Measurements from ENCODE around the gene AGBL1. TPM values are rescaled to one million over a fixed set of nuclear protein-coding genes. Genes with fewer than 3 reads are reported as not detected.

AGBL1 gene
- total RNA-seq, 1 experiment from 2014 or later: not detected

GRCh38 chr15:86571873-86572272 lies 492.2 kb downstream of the AGBL1 start:
- no peak for DNase-seq
- no peak overlapping the region for H3K4me2 ChIP-seq (ENCODE audit: insufficient read depth, insufficient read length, low read length)
- no peak overlapping the region for H2BK120ac ChIP-seq (ENCODE audit: low read depth, low read length, poor library complexity, severe bottlenecking)
- no peaks in the 10 kb centered on the region for H3K23me2 ChIP-seq (ENCODE audit: insufficient read length, low read depth, low read length, poor library complexity, severe bottlenecking)
- no peak overlapping the region for H3K18ac ChIP-seq (ENCODE audit: insufficient read length, low read depth, low read length)
- peaks cover 5% of the 10 kb centered on the region for H3K4me1 ChIP-seq (ENCODE audit: insufficient read depth, low read length)
- no peak overlapping the region for H3K23ac ChIP-seq (ENCODE audit: insufficient read length, low read depth, low read length)
- Mint-ChIP-seq H3K36me3 (ENCODE audit: insufficient read depth in 1 of 3, low read depth in 3 of 3) (peaks cover 3 to 9% (median 3%) of the 10 kb centered on the region in 3 experiments; a peak in 6 of 7 replicates), H3K9me3 (peaks cover 7 to 12% of the 10 kb centered on the region in 2 experiments; a peak in 4 of 5 replicates), H3K4me3 (no peak overlapping the region), H3K4me1 (peaks cover 16 to 21% of the 10 kb centered on the region in 2 experiments), H3K27ac (no peak overlapping the region), H3K27me3 (ENCODE audit: low read depth) (no peaks in the 10 kb centered on the region)
- no peak overlapping the region for H3K9ac ChIP-seq (ENCODE audit: extremely low read depth, insufficient read length, low read length)
- H3K56ac ChIP-seq (ENCODE audit: insufficient read length, low read depth, low read length): no peak overlapping the region
- no peak overlapping the region for H4K91ac ChIP-seq (ENCODE audit: insufficient read length, low read depth, low read length)
- no peak overlapping the region for H3T11ph ChIP-seq (ENCODE audit: low read length)
- no peak for TF ChIP-seq CTCF (conservative IDR thresholded peaks at IDR 0.05)
- H4K5ac ChIP-seq (ENCODE audit: insufficient read length, low read depth, low read length): no peak overlapping the region
- H3K79me1 ChIP-seq (ENCODE audit: insufficient read depth, low read depth, low read length, poor library complexity, severe bottlenecking): no peaks in the 10 kb centered on the region
- no peak overlapping the region for H4K8ac ChIP-seq (replicated peaks; ENCODE audit: insufficient read length, low read depth, low read length)
- no peaks in the 10 kb centered on the region for H3K9me3 ChIP-seq (ENCODE audit: control insufficient read depth, low read depth, low read length)
- no peak overlapping the region for H3K4ac ChIP-seq (ENCODE audit: low read depth, low read length)
- no peak overlapping the region for H2AFZ ChIP-seq (ENCODE audit: low read length)
- no peak overlapping the region for H2AK5ac ChIP-seq (ENCODE audit: insufficient read length, low read length)
- no CpG with 5 or more reads among the region's 11 CpGs for WGBS (ENCODE audit: extremely low coverage, insufficient read length, low lambda C conversion rate)
- no peak overlapping the region; the same call in 1 of the 2 replicates for H3K14ac ChIP-seq (ENCODE audit: insufficient read depth, low read length)
- H2BK20ac ChIP-seq (ENCODE audit: low read depth, low read length, poor library complexity, severe bottlenecking): no peak overlapping the region
- no peak overlapping the region for H2BK12ac ChIP-seq (ENCODE audit: insufficient read length, low read depth, low read length)
- no peaks in the 10 kb centered on the region for H3K27me3 ChIP-seq (ENCODE audit: insufficient read depth, low read length)
- H4K20me1 ChIP-seq (ENCODE audit: control insufficient read depth, insufficient read depth, insufficient read length): no peaks in the 10 kb centered on the region
- H3K27ac ChIP-seq (ENCODE audit: insufficient read length, low read depth, low read length): no peak overlapping the region
- no peaks in the 10 kb centered on the region for H3K79me2 ChIP-seq (ENCODE audit: insufficient read depth, low read length)
- H2BK5ac ChIP-seq (ENCODE audit: insufficient read length, low read length): no peak overlapping the region
- no peak overlapping the region for H2BK15ac ChIP-seq (ENCODE audit: low read depth, low read length)

All from H9 (cell line).